ENCODE measurements around the gene PRAMEF5. TPM values are rescaled to one million over a fixed set of nuclear protein-coding genes. Genes with fewer than 3 reads are reported as not detected.

The PRAMEF5 gene
- total RNA-seq, 2 donors from 2014 or later = not detected

Other genes starting within 250 kb of the PRAMEF5 start
- gene PRAMEF27, start 197.6 kb upstream of the PRAMEF5 start, total RNA-seq = not detected
- not detected for gene HNRNPCL3, start 193.4 kb upstream of the PRAMEF5 start, total RNA-seq
- not detected for gene PRAMEF25, start 183.4 kb upstream of the PRAMEF5 start, total RNA-seq
- not detected for gene HNRNPCL2, start 137.3 kb upstream of the PRAMEF5 start, total RNA-seq
- not detected for gene PRAMEF26, start 98.2 kb upstream of the PRAMEF5 start, total RNA-seq
- not detected for gene HNRNPCL4, start 88.6 kb upstream of the PRAMEF5 start, total RNA-seq
- not detected for gene PRAMEF9, start 82.3 kb upstream of the PRAMEF5 start, total RNA-seq
- gene PRAMEF13, start 52.8 kb upstream of the PRAMEF5 start, total RNA-seq = not detected
- not detected for gene PRAMEF18, start 28.0 kb upstream of the PRAMEF5 start, total RNA-seq
- gene PRAMEF8, start 30.9 kb downstream of the PRAMEF5 start, total RNA-seq = not detected
- gene PRAMEF33, start 49.3 kb downstream of the PRAMEF5 start, total RNA-seq = not detected
- gene PRAMEF15, start 61.4 kb downstream of the PRAMEF5 start, total RNA-seq = not detected
- not detected for gene PRAMEF14, start 92.9 kb downstream of the PRAMEF5 start, total RNA-seq
- gene PRAMEF19, start 117.7 kb downstream of the PRAMEF5 start, total RNA-seq = not detected
- not detected for gene PRAMEF17, start 135.4 kb downstream of the PRAMEF5 start, total RNA-seq
- gene PRAMEF20, start 156.3 kb downstream of the PRAMEF5 start, total RNA-seq = not detected

Measured in activated T-helper 17 cell treated with anti-CD3 and anti-CD28 coated beads, Interleukin-2, amount 50 U/mL, for 72 hours (primary cell).